ENCODE data around the gene LONRF3.

The LONRF3 gene

GRCh38 chrX:118974088-118974907, at the start of gene LONRF3:
Gene LONRF3, plus strand, starts transcription at chrX:118974618. Its CDS starts 163 bp downstream, at chrX:118974781.
- Histone ChIP-seq H3K9ac (ENCODE audit: low read length) (no peak within 1 kb of the TSS), H3K27me3 (ENCODE audit: control insufficient read depth, insufficient read depth, low read length) (peaks cover 100% of the 10 kb centered on the region), H3K27ac (ENCODE audit: low read length) (no peak within 1 kb of the TSS), H3K4me1 (ENCODE audit: control insufficient read depth, low read depth, low read length) (peaks cover 6% of the 10 kb centered on the region), H3K4me3 (ENCODE audit: low read length) (peak within 1 kb of the TSS; percentile 25), H3K9me3 (ENCODE audit: control insufficient read depth, low read depth, low read length) (peaks cover 5% of the 10 kb centered on the region), H3K36me3 (ENCODE audit: control insufficient read depth, low read depth, low read length) (no peaks in the 10 kb centered on the region)

- Histone ChIP-seq H3K4me3 (ENCODE audit: low read length) (no peak overlapping the region), H3K36me3 (ENCODE audit: control insufficient read depth, low read depth, low read length) (no peaks in the 10 kb centered on the region), H3K4me1 (ENCODE audit: control insufficient read depth, low read depth, low read length) (no peaks in the 10 kb centered on the region), H3K27me3 (ENCODE audit: control insufficient read depth, insufficient read depth, low read length) (no peaks in the 10 kb centered on the region), H3K9me3 (ENCODE audit: control insufficient read depth, low read depth, low read length) (peaks cover 13% of the 10 kb centered on the region), H3K9ac (ENCODE audit: low read length) (no peak overlapping the region), H3K27ac (ENCODE audit: low read length) (no peak overlapping the region)
Observed at GRCh38 chrX:118928151-118928550, 46.3 kb upstream of the LONRF3 start.

- Histone ChIP-seq H3K4me1 (ENCODE audit: control insufficient read depth, low read depth, low read length) (no peaks in the 10 kb centered on the region), H3K9ac (ENCODE audit: low read length) (no peak overlapping the region), H3K4me3 (ENCODE audit: low read length) (no peak overlapping the region), H3K36me3 (ENCODE audit: control insufficient read depth, low read depth, low read length) (no peaks in the 10 kb centered on the region), H3K27ac (ENCODE audit: low read length) (no peak overlapping the region), H3K27me3 (ENCODE audit: control insufficient read depth, insufficient read depth, low read length) (no peaks in the 10 kb centered on the region), H3K9me3 (ENCODE audit: control insufficient read depth, low read depth, low read length) (peaks cover 8% of the 10 kb centered on the region)
Observed at GRCh38 chrX:118935352-118935751, 39.1 kb upstream of the LONRF3 start.

GRCh38 chrX:118941147-118941546, 33.3 kb upstream of the LONRF3 start:
- Histone ChIP-seq H3K9me3 (ENCODE audit: control insufficient read depth, low read depth, low read length) (peaks cover 7% of the 10 kb centered on the region), H3K27me3 (ENCODE audit: control insufficient read depth, insufficient read depth, low read length) (no peaks in the 10 kb centered on the region), H3K4me1 (ENCODE audit: control insufficient read depth, low read depth, low read length) (no peaks in the 10 kb centered on the region), H3K27ac (ENCODE audit: low read length) (no peak overlapping the region), H3K9ac (ENCODE audit: low read length) (no peak overlapping the region), H3K4me3 (ENCODE audit: low read length) (no peak overlapping the region), H3K36me3 (ENCODE audit: control insufficient read depth, low read depth, low read length) (no peaks in the 10 kb centered on the region)

GRCh38 chrX:118943102-118943501, 31.3 kb upstream of the LONRF3 start:
- no peak overlapping the region for H3K27ac ChIP-seq (ENCODE audit: low read length)
- H3K4me1 ChIP-seq (ENCODE audit: control insufficient read depth, low read depth, low read length), result no peaks in the 10 kb centered on the region
- peaks cover 7% of the 10 kb centered on the region for H3K9me3 ChIP-seq (ENCODE audit: control insufficient read depth, low read depth, low read length)
- H3K4me3 ChIP-seq (ENCODE audit: low read length), result no peak overlapping the region
- H3K27me3 ChIP-seq (ENCODE audit: control insufficient read depth, insufficient read depth, low read length), result no peaks in the 10 kb centered on the region
- no peak overlapping the region for H3K9ac ChIP-seq (ENCODE audit: low read length)
- H3K36me3 ChIP-seq (ENCODE audit: control insufficient read depth, low read depth, low read length), result no peaks in the 10 kb centered on the region

- H3K9me3 ChIP-seq (ENCODE audit: control insufficient read depth, low read depth, low read length), result peaks cover 7% of the 10 kb centered on the region
- no peaks in the 10 kb centered on the region for H3K36me3 ChIP-seq (ENCODE audit: control insufficient read depth, low read depth, low read length)
- no peaks in the 10 kb centered on the region for H3K4me1 ChIP-seq (ENCODE audit: control insufficient read depth, low read depth, low read length)
- no peak overlapping the region for H3K27ac ChIP-seq (ENCODE audit: low read length)
- no peak overlapping the region for H3K4me3 ChIP-seq (ENCODE audit: low read length)
- H3K27me3 ChIP-seq (ENCODE audit: control insufficient read depth, insufficient read depth, low read length), result no peaks in the 10 kb centered on the region
- H3K9ac ChIP-seq (ENCODE audit: low read length), result no peak overlapping the region
Observed at GRCh38 chrX:118945921-118946320, 28.5 kb upstream of the LONRF3 start.

GRCh38 chrX:118948270-118948669, 26.1 kb upstream of the LONRF3 start:
- H3K9me3 ChIP-seq (ENCODE audit: control insufficient read depth, low read depth, low read length), result peaks cover 6% of the 10 kb centered on the region
- no peak overlapping the region for H3K4me3 ChIP-seq (ENCODE audit: low read length)
- H3K27ac ChIP-seq (ENCODE audit: low read length), result no peak overlapping the region
- H3K9ac ChIP-seq (ENCODE audit: low read length), result no peak overlapping the region
- H3K4me1 ChIP-seq (ENCODE audit: control insufficient read depth, low read depth, low read length), result no peaks in the 10 kb centered on the region
- no peaks in the 10 kb centered on the region for H3K27me3 ChIP-seq (ENCODE audit: control insufficient read depth, insufficient read depth, low read length)
- H3K36me3 ChIP-seq (ENCODE audit: control insufficient read depth, low read depth, low read length), result no peaks in the 10 kb centered on the region

GRCh38 chrX:118961866-118962560, 12.4 kb upstream of the LONRF3 start:
- H3K27me3 ChIP-seq (ENCODE audit: control insufficient read depth, insufficient read depth, low read length), result peaks cover 41% of the 10 kb centered on the region
- no peak overlapping the region for H3K4me3 ChIP-seq (ENCODE audit: low read length)
- no peaks in the 10 kb centered on the region for H3K36me3 ChIP-seq (ENCODE audit: control insufficient read depth, low read depth, low read length)
- H3K9me3 ChIP-seq (ENCODE audit: control insufficient read depth, low read depth, low read length), result peaks cover 12% of the 10 kb centered on the region
- H3K9ac ChIP-seq (ENCODE audit: low read length), result no peak overlapping the region
- H3K4me1 ChIP-seq (ENCODE audit: control insufficient read depth, low read depth, low read length), result no peaks in the 10 kb centered on the region
- no peak overlapping the region for H3K27ac ChIP-seq (ENCODE audit: low read length)

- Histone ChIP-seq H3K27ac (ENCODE audit: low read length) (no peak overlapping the region), H3K4me1 (ENCODE audit: control insufficient read depth, low read depth, low read length) (no peaks in the 10 kb centered on the region), H3K27me3 (ENCODE audit: control insufficient read depth, insufficient read depth, low read length) (peaks cover 53% of the 10 kb centered on the region), H3K4me3 (ENCODE audit: low read length) (no peak overlapping the region), H3K9me3 (ENCODE audit: control insufficient read depth, low read depth, low read length) (peaks cover 10% of the 10 kb centered on the region), H3K9ac (ENCODE audit: low read length) (no peak overlapping the region), H3K36me3 (ENCODE audit: control insufficient read depth, low read depth, low read length) (no peaks in the 10 kb centered on the region)
Observed at GRCh38 chrX:118963159-118963558, 11.3 kb upstream of the LONRF3 start.

- Histone ChIP-seq H3K27ac (ENCODE audit: low read length) (no peak overlapping the region), H3K4me3 (ENCODE audit: low read length) (no peak overlapping the region), H3K36me3 (ENCODE audit: control insufficient read depth, low read depth, low read length) (no peaks in the 10 kb centered on the region), H3K9me3 (ENCODE audit: control insufficient read depth, low read depth, low read length) (peaks cover 8% of the 10 kb centered on the region), H3K27me3 (ENCODE audit: control insufficient read depth, insufficient read depth, low read length) (peaks cover 63% of the 10 kb centered on the region), H3K4me1 (ENCODE audit: control insufficient read depth, low read depth, low read length) (no peaks in the 10 kb centered on the region), H3K9ac (ENCODE audit: low read length) (no peak overlapping the region)
Observed at GRCh38 chrX:118964252-118964651, 10.2 kb upstream of the LONRF3 start.

GRCh38 chrX:118965395-118965794, 9.0 kb upstream of the LONRF3 start:
- Histone ChIP-seq H3K9ac (ENCODE audit: low read length) (no peak overlapping the region), H3K27me3 (ENCODE audit: control insufficient read depth, insufficient read depth, low read length) (peaks cover 75% of the 10 kb centered on the region), H3K4me1 (ENCODE audit: control insufficient read depth, low read depth, low read length) (no peaks in the 10 kb centered on the region), H3K4me3 (ENCODE audit: low read length) (no peak overlapping the region), H3K9me3 (ENCODE audit: control insufficient read depth, low read depth, low read length) (peaks cover 8% of the 10 kb centered on the region), H3K27ac (ENCODE audit: low read length) (no peak overlapping the region), H3K36me3 (ENCODE audit: control insufficient read depth, low read depth, low read length) (no peaks in the 10 kb centered on the region)
